Measurements from ENCODE around the gene STAT5A.

DNA sequence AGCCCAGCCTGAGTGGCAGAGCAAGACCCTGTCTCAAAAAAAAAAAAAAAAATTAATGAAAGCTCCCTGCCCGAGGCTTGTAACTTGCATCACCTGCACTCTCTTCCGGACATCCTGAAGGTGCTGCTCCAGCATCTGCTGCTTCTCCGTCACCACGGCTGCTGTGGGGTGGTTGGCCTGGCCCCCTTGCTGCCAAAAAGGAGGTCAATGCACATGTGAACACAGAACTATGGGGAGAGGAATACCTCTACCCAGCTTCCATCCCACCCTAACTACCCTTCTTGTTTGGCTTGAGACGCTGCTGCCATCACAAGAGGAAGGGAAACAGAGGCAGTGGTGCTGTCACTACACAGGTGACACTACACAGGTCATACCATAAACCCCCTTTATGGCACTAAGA is 50.9 kb downstream of the STAT5A start:
- TF ChIP-seq, protein P1, sequence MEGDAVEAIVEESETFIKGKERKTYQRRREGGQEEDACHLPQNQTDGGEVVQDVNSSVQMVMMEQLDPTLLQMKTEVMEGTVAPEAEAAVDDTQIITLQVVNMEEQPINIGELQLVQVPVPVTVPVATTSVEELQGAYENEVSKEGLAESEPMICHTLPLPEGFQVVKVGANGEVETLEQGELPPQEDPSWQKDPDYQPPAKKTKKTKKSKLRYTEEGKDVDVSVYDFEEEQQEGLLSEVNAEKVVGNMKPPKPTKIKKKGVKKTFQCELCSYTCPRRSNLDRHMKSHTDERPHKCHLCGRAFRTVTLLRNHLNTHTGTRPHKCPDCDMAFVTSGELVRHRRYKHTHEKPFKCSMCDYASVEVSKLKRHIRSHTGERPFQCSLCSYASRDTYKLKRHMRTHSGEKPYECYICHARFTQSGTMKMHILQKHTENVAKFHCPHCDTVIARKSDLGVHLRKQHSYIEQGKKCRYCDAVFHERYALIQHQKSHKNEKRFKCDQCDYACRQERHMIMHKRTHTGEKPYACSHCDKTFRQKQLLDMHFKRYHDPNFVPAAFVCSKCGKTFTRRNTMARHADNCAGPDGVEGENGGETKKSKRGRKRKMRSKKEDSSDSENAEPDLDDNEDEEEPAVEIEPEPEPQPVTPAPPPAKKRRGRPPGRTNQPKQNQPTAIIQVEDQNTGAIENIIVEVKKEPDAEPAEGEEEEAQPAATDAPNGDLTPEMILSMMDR (IDR thresholded peaks at IDR 0.05; ENCODE audit: borderline replicate concordance, extremely low read depth, low read length, poor library complexity, severe bottlenecking) = no peak
- TF ChIP-seq EZH2 (IDR thresholded peaks at IDR 0.05; ENCODE audit: borderline replicate concordance, low read depth, low read length, severe bottlenecking) = no peak

Data from DND-41 (cell line).